Lower leg skin (tissue), 4 donors: ENCODE data around the gene APMAP. TPM values are rescaled to one million over a fixed set of nuclear protein-coding genes. Genes with fewer than 3 reads are reported as not detected.

Source experiments
- DNase-seq, 2 donors: peaks; one replicate each; pipeline ENCODE4 v3.0.0-alpha.2; 2019; ENCODE audit warnings: low spot score in 2 of 2
- H3K4me3 ChIP-seq: fragments of 200-600 bp; sonication (generic); 2 replicates; pipeline ENCODE4 v1.5.1; 2017; ENCODE audit warnings: mild to moderate bottlenecking, low read depth; ENCODE audit not compliant: poor library complexity, severe bottlenecking
- POLR2A ChIP-seq, 2 donors: fragments of 450-650 bp; IDR thresholded peaks; one replicate each; pipeline ENCODE4 v1.6.1; 2016 to 2017; ENCODE audit warnings: antibody characterized with exemption in 2 of 2, mild to moderate bottlenecking in 1 of 2, moderate library complexity in 1 of 2
- WGBS, 2 donors: methylation state at CpG; one replicate each; pipeline ENCODE4 v1.1.5; 2018; 5-methylcytosine and 5-hydroxymethylcytosine counted together
- intact Hi-C: fragments of 100-400 bp; cut with DNase I; formaldehyde crosslinking; loops from one replicate; pipeline ENCODE4 v1.15.0; 2023; ENCODE audit warnings: low total_unique reads
- total RNA-seq, 4 donors: library from RNA; depleted of rRNA; stranded (reverse); fragments of >200 nt; gene quantifications; one replicate each; pipeline ENCODE4 v1.1.0, GENCODE V29; 2016
- TF ChIP-seq, protein P1 (sequence below), 3 donors: fragments of 450-650 bp; IDR thresholded peaks; one replicate each; pipeline ENCODE4 v1.5.1; 2016; ENCODE audit warnings: antibody characterized with exemption in 3 of 3, mild to moderate bottlenecking in 3 of 3, moderate library complexity in 2 of 3

Gene APMAP
- total RNA-seq, 4 donors from 2014 or later, result 34.4 to 88.7 (median 52.6) TPM

DNA sequence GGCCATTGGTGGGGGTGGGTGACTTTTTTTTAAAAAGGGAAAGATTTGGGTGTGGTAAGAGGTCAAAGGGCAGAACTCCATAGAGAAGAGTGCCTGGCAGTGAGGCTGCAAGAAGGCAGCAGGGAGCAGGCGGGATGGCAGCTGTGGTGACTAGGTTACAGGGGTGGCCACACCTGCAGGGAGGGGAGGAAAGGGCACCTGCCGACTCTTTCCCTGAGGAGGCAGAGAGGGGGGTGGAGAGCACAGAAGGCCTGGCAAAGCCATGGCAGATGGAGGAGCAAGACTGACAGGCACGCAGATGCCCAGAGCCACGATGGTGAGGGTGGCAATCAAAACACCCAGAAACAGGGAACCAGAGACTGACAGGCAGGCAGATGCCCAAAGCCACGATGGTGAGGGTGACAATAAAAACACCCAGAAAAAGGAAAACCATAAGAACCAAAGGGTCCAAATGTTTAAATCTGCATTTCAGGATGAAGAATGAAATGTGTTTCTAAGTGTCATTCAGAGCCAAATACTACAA lies 24.2 kb downstream of the APMAP start:
- no peak overlapping the region for H3K4me3 ChIP-seq
- TF ChIP-seq, protein P1, sequence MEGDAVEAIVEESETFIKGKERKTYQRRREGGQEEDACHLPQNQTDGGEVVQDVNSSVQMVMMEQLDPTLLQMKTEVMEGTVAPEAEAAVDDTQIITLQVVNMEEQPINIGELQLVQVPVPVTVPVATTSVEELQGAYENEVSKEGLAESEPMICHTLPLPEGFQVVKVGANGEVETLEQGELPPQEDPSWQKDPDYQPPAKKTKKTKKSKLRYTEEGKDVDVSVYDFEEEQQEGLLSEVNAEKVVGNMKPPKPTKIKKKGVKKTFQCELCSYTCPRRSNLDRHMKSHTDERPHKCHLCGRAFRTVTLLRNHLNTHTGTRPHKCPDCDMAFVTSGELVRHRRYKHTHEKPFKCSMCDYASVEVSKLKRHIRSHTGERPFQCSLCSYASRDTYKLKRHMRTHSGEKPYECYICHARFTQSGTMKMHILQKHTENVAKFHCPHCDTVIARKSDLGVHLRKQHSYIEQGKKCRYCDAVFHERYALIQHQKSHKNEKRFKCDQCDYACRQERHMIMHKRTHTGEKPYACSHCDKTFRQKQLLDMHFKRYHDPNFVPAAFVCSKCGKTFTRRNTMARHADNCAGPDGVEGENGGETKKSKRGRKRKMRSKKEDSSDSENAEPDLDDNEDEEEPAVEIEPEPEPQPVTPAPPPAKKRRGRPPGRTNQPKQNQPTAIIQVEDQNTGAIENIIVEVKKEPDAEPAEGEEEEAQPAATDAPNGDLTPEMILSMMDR (IDR thresholded peaks at IDR 0.05), result no peak
- TF ChIP-seq POLR2A (IDR thresholded peaks at IDR 0.05), result no peak
- intact Hi-C loops, result no loop called here
- DNase-seq, result no peak
- 80 to 84% methylated on average over 5 of the region's 5 CpGs for WGBS, 2 donors

DNA sequence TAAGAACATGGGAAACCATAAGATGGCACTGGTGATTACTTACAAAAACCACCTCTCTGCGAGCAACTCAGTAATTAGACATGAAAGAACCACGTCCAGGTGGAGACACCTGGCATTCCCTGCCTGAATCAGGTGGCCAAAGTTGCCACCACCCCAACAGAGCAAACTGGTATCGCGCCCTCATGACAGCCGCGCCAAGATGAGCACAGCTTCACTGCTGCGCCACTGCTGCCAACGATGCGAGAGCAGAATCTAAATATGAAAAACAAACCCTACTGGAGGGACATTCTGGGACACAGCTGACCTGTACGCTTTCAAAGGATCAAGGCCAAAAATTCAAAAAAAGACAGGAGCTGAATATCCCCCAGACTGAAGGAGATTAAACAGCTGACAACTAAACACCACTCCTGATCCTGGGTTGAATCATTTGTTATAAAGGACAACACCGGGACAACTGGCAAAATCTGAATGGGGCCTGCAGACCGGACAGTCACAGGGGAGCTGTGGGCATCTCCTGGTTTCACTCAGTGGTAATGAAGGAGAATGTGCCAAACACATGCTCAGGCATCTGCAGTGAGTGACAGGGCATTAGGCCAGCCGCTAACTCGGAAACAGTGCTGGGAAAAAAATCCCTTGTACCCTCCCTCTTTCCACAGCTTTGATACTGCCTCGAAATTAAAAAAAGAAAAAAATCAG lies 26.1 kb downstream of the APMAP start:
- WGBS, 2 donors, result 91 to 93% methylated on average over 15 of the region's 15 CpGs
- DNase-seq, result peak in 1 of 2 donors; percentile 67
- intact Hi-C loops, result no loop called here

DNA sequence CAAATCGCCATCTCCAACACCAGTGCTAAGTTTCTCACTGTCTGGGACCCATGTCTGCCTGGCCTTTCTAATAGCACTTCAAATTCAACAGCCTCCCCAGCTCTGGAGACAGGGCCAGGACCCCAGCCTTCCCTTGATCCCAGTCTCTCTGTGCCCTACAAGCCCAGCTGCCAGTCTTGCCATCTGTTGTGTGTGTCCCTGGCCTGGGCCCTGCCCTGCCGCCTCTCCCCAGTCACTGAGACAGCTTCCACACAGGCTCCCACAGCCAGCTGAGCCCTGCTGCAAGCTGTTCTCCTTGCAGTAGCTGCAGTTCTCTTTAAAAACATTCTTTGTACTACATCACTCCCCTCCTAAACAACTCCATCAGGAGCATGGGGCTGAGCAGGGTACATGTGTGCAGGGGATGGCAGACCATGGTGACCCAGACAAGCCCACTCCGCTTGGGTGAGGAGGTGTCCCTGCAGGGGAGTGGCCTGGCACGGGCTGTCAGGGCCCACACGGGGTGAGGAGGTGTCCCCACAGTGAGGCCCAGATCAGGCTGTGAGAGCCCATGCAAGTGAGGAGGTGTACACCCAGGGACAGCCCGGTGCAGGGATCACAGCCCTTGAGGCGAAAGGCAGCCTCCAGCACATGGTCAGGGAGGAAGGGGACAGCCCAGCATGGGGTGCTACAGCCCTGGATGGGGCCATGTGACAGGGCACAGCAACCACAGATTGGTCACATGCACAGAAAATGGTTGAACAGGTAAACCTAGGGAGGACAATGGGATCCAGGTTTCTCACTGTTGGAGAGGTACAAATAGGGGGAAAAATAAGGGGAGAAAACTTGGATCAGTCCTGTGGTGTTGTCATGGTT lies 27.3 kb downstream of the APMAP start:
- no peak overlapping the region for H3K4me3 ChIP-seq
- intact Hi-C loops, result no loop called here
- peak in 1 of 2 donors; percentile 76 for DNase-seq
- TF ChIP-seq, protein P1 (IDR thresholded peaks at IDR 0.05), result no peak
- no peak for TF ChIP-seq POLR2A (IDR thresholded peaks at IDR 0.05)
- WGBS, 2 donors, result 91 to 92% methylated on average over 6 to 7 of the region's 7 CpGs

More for the DNA sequence above, 26.1 kb downstream of the APMAP start:
- no peak for TF ChIP-seq POLR2A (IDR thresholded peaks at IDR 0.05)
- TF ChIP-seq, protein P1 (IDR thresholded peaks at IDR 0.05), result no peak
- no peak overlapping the region for H3K4me3 ChIP-seq

DNA sequence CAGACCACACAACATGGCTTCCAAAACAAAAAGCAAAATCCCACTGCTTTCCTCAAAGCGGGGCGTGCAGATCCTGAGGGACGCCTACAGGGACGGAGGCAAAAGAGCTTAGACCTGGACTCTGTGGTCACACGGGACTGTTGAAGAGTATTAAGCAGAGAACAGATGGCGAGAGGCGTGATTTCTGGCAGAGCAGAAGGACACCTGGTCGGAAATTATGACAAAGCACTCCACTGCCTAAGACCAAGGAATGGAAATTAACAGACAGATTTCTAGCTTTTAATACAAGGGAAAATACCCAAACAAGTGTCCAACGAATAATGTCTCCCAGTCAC lies 28.1 kb downstream of the APMAP start:
- 92 to 93% methylated on average over 9 of the region's 9 CpGs for WGBS, 2 donors
- peak in 1 of 2 donors; percentile 60 for DNase-seq
- intact Hi-C loops, result no loop called here
- TF ChIP-seq, protein P1 (IDR thresholded peaks at IDR 0.05), result no peak
- no peak for TF ChIP-seq POLR2A (IDR thresholded peaks at IDR 0.05)
- no peak overlapping the region for H3K4me3 ChIP-seq

DNA sequence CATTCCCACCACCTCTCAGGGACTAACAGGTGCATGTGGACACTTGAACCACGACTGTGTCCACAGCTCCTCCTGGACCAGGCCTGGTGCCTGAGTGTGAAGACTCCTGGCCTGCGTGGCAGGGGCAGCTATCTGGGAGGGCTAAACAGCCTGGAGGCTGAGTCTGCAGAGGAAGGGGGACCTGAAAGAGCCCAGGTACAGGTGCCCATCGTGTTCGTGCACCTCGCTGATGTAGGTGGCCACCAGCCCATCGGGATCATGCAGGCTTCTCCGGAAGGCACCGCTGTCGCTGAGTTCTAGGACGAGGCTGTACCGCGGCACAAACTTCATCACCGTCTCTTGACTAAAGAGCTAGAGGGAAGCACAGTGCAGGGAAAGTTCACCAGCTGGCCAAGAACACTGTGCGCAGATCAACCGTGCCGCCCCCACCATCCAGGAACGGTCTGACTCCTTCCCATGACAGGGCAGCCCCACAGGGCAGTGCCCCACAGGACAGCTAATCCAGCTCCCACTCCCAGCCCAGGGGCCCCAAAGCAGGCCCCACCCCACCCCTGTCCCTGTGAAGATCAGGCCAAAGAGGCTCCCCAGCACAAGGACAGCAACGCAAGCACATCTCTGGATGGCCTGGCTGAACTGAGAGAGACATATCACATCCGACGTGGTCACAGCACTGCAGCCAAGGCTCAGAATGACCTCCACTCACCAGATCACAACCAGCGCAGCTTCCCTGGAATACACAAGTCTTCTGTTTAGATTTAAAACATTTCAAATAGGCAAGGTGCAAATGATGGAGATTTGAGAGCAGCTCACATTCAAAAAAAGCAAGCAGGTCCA lies 28.7 kb downstream of the APMAP start:
- TF ChIP-seq, protein P1 (IDR thresholded peaks at IDR 0.05), result no peak
- no peak for TF ChIP-seq POLR2A (IDR thresholded peaks at IDR 0.05)
- DNase-seq, result peak in 1 of 2 donors; percentile 62
- 94 to 96% methylated on average over 21 of the region's 21 CpGs for WGBS, 2 donors
- no peak overlapping the region for H3K4me3 ChIP-seq
- intact Hi-C loops, result no loop called here
